ENCODE measurements around the gene BCL2L12. TPM values are rescaled to one million over a fixed set of nuclear protein-coding genes. Genes with fewer than 3 reads are reported as not detected.

BCL2L12 gene
- total RNA-seq, 4 donors from 2014 or later, result 3.1 to 28.0 (median 7.5) TPM

DNA sequence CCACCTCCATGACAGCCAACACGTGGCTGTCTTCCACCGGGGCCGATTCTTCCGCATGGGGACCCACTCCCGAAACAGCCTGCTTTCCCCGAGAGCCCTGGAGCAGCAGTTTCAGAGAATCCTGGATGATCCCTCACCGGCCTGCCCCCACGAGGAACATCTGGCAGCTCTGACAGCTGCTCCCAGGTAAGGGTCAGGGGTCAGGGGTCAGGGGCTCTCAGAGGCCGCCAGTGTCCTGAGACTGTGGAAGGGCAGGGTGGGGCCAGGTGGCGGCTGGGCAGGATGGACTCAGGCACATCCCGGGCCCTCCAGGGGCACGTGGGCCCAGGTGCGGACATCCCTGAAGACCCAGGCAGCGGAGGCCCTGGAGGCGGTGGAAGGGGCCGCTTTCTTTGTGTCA is 40.2 kb downstream of the BCL2L12 start:
- no peak overlapping the region for H3K27ac ChIP-seq
- H3K4me1 ChIP-seq, result no peaks in the 10 kb centered on the region
- no peak for DNase-seq (ENCODE audit: low spot score in 2 of 2)
- H3K27me3 ChIP-seq, result peaks cover 3% of the 10 kb centered on the region
- no peak for TF ChIP-seq POLR2A (IDR thresholded peaks at IDR 0.05)
- no peak for TF ChIP-seq POLR2AphosphoS5 (IDR thresholded peaks at IDR 0.05)
- TF ChIP-seq, protein P1, sequence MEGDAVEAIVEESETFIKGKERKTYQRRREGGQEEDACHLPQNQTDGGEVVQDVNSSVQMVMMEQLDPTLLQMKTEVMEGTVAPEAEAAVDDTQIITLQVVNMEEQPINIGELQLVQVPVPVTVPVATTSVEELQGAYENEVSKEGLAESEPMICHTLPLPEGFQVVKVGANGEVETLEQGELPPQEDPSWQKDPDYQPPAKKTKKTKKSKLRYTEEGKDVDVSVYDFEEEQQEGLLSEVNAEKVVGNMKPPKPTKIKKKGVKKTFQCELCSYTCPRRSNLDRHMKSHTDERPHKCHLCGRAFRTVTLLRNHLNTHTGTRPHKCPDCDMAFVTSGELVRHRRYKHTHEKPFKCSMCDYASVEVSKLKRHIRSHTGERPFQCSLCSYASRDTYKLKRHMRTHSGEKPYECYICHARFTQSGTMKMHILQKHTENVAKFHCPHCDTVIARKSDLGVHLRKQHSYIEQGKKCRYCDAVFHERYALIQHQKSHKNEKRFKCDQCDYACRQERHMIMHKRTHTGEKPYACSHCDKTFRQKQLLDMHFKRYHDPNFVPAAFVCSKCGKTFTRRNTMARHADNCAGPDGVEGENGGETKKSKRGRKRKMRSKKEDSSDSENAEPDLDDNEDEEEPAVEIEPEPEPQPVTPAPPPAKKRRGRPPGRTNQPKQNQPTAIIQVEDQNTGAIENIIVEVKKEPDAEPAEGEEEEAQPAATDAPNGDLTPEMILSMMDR (IDR thresholded peaks at IDR 0.05), result no peak
- no peaks in the 10 kb centered on the region for H3K36me3 ChIP-seq
- H3K4me3 ChIP-seq, result no peak overlapping the region
- no peaks in the 10 kb centered on the region for H3K9me3 ChIP-seq
- WGBS, result 90% methylated on average over 9 of the region's 16 CpGs

DNA sequence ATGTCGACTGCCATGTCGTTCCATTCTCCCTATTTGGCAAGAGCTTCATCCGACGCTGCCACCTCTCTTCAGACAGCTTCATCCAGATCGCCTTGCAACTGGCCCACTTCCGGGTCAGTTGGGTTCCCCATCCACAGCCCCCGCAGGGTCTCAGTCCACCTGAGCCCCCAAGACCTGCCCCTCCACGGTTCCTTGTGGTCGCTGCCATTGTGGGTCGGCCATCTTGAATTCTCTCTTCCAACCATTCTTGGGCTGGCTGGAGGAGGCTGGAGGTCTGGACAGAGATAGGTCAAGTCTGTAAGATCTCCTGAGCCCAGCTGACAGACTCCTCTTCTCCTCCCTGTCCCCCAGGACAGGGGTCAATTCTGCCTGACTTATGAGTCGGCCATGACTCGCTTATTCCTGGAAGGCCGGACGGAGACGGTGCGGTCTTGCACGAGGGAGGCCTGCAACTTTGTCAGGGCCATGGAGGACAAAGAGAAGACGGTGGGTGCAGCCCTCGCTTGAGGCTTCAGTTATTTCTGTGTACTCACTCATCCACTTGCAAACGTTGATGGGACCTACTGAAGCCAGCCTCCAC is 44.7 kb downstream of the BCL2L12 start:
- WGBS, result 89% methylated on average over 19 of the region's 20 CpGs

DNA sequence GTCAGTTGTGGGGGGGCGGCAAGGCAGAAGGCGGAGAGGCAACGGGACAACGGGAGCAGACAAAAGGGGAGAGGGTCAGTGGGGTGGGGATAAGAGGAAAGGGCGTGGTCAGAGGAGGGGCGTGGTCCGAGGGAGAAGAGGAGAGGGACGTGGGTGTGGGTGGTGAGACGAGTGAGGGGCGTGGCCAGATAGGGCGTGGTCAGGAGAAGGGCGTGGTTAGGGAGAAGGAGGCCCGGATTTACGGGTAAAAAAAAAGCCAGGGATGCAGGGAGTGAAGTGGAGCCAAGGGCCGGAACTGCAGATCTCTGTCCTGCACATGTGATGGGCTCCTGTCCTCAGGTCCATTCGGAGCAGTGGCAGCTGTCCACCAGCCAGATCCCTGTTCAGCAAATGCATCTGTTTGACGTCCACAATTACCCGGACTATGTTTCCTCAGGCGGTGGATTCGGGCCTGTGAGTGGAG is 46.7 kb downstream of the BCL2L12 start:
- TF ChIP-seq EP300 (IDR thresholded peaks at IDR 0.05), result no peak
- TF ChIP-seq POLR2AphosphoS5 (IDR thresholded peaks at IDR 0.05), result no peak
- TF ChIP-seq POLR2A (IDR thresholded peaks at IDR 0.05), result no peak
- TF ChIP-seq, protein P1 (IDR thresholded peaks at IDR 0.05), result no peak
- Histone ChIP-seq H3K4me1 (peaks cover 11% of the 10 kb centered on the region), H3K36me3 (no peaks in the 10 kb centered on the region), H3K27me3 (no peaks in the 10 kb centered on the region), H3K4me3 (no peak overlapping the region), H3K9me3 (no peaks in the 10 kb centered on the region), H3K27ac (no peak overlapping the region)
- WGBS, result 39% methylated on average over 17 of the region's 20 CpGs
- DNase-seq (ENCODE audit: low spot score in 2 of 2), result no peak

More for the DNA sequence above, 44.7 kb downstream of the BCL2L12 start:
- Histone ChIP-seq H3K4me3 (no peak overlapping the region), H3K27ac (no peak overlapping the region), H3K27me3 (no peaks in the 10 kb centered on the region), H3K9me3 (no peaks in the 10 kb centered on the region), H3K4me1 (peaks cover 11% of the 10 kb centered on the region), H3K36me3 (no peaks in the 10 kb centered on the region)
- no peak for TF ChIP-seq POLR2A (IDR thresholded peaks at IDR 0.05)
- TF ChIP-seq POLR2AphosphoS5 (IDR thresholded peaks at IDR 0.05), result no peak
- TF ChIP-seq, protein P1 (IDR thresholded peaks at IDR 0.05), result no peak
- TF ChIP-seq EP300 (IDR thresholded peaks at IDR 0.05), result no peak
- DNase-seq (ENCODE audit: low spot score in 2 of 2), result no peak

DNA sequence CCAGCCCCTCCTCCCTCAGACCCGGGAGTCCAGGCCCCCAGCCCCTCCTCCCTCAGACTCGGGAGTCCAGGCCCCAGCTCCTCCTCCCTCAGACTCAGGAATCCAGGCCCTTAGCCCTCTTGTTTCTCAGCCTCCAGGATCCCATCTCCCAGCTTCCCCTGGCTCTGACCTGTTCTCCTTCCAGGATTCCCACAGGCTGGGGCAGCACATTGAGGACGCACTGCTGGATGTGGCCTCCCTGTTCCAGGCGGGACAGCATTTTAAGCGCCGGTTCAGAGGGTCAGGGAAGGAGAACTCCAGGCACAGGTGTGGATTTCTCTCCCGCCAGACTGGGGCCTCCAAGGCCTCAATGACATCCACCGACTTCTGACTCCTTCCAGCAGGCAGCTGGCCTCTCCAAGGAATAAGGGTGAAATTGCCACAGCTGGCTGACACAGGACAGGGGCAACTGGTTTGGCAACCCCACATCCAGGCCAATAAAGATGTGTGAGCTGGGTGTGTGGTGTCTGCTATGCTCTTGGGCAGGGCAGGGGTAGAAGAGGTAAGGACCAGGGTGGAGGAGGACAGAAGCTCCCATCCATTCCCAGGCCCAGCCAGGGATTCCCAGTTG is 47.6 kb downstream of the BCL2L12 start:
- TF ChIP-seq EP300 (IDR thresholded peaks at IDR 0.05) (no peak), POLR2A (IDR thresholded peaks at IDR 0.05) (no peak), POLR2AphosphoS5 (IDR thresholded peaks at IDR 0.05) (no peak)
- H3K4me3 ChIP-seq, result no peak overlapping the region
- H3K36me3 ChIP-seq, result no peaks in the 10 kb centered on the region
- H3K9me3 ChIP-seq, result no peaks in the 10 kb centered on the region
- DNase-seq (ENCODE audit: low spot score in 2 of 2), result no peak
- H3K4me1 ChIP-seq, result peaks cover 11% of the 10 kb centered on the region
- peak overlapping the region; percentile 15 for H3K27ac ChIP-seq
- H3K27me3 ChIP-seq, result no peaks in the 10 kb centered on the region
- WGBS, result 61% methylated on average over 5 of the region's 8 CpGs

DNA sequence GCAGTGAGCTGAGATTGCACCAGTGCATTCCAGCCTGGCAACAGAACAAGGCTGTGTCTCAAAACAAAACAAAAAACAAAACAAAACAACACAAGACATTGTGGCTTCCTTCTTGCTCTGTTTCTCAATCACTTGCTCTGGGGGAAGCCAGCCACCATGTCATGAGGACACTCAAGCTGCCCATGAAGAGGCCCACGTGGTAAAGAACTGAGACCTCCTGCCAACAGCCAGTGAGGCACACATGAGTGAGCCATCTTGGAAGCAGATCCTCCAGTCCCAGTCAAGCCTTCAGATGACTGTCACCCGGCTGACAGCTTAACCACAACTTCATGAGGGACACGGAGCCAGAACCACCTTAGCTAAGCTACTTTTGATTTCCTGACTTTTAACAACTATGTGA is 50.4 kb downstream of the BCL2L12 start:
- Histone ChIP-seq H3K27ac (no peak overlapping the region), H3K27me3 (no peaks in the 10 kb centered on the region), H3K9me3 (no peaks in the 10 kb centered on the region), H3K36me3 (no peaks in the 10 kb centered on the region), H3K4me1 (peaks cover 11% of the 10 kb centered on the region), H3K4me3 (no peak overlapping the region)
- 78% methylated on average over 3 of the region's 3 CpGs for WGBS
- no peak for DNase-seq (ENCODE audit: low spot score in 2 of 2)
- TF ChIP-seq POLR2AphosphoS5 (IDR thresholded peaks at IDR 0.05) (no peak), EP300 (IDR thresholded peaks at IDR 0.05) (no peak), POLR2A (IDR thresholded peaks at IDR 0.05) (no peak)
- TF ChIP-seq, protein P1 (IDR thresholded peaks at IDR 0.05), result no peak

Data from suprapubic skin (tissue), 4 donors.